GDM1 (cell line): ENCODE measurements around the gene HOXB1.
"Not testable (repeated sequence)": the region's sequence is repeated elsewhere in the genome, so short reads cannot be mapped to it uniquely, and the experiment has no call there.

Source experiments
- DNase-seq: peaks from one replicate; lab custom pipeline; 2025; lab: John Stamatoyannopoulos, UW

The HOXB1 gene

GRCh38 chr17:48543107-48543853, 12.5 kb upstream of the HOXB1 start:
- no peak for DNase-seq

- DNase-seq, result no peak
Measured at GRCh38 chr17:48542698-48543106, 11.9 kb upstream of the HOXB1 start.

- no peak for DNase-seq
Measured at GRCh38 chr17:48542114-48542656, 11.4 kb upstream of the HOXB1 start.

GRCh38 chr17:48541577-48542113, 10.8 kb upstream of the HOXB1 start:
- no peak for DNase-seq

- no peak for DNase-seq
Measured at GRCh38 chr17:48541036-48541576, 10.3 kb upstream of the HOXB1 start.

- DNase-seq, result no peak
Measured at GRCh38 chr17:48540213-48540612, 9.4 kb upstream of the HOXB1 start.

- no peak for DNase-seq
Measured at GRCh38 chr17:48539177-48539576, 8.4 kb upstream of the HOXB1 start.

GRCh38 chr17:48537316-48537715, 6.5 kb upstream of the HOXB1 start:
- no peak for DNase-seq

GRCh38 chr17:48535793-48536559, 5.2 kb upstream of the HOXB1 start:
- DNase-seq, result not testable (repeated sequence)

GRCh38 chr17:48532261-48532660, 1.4 kb upstream of the HOXB1 start:
- no peak for DNase-seq

- DNase-seq, result no peak
Measured at GRCh38 chr17:48530208-48530886, 464 bp downstream of the HOXB1 start.

GRCh38 chr17:48529683-48530009, 1.2 kb downstream of the HOXB1 start:
- no peak for DNase-seq

- no peak for DNase-seq
Measured at GRCh38 chr17:48528936-48529682, 1.7 kb downstream of the HOXB1 start.

- no peak for DNase-seq
Measured at GRCh38 chr17:48528153-48528935, 2.5 kb downstream of the HOXB1 start.

GRCh38 chr17:48527547-48527932, 3.3 kb downstream of the HOXB1 start:
- DNase-seq, result no peak

GRCh38 chr17:48526608-48527546, 3.9 kb downstream of the HOXB1 start:
- no peak for DNase-seq

GRCh38 chr17:48523010-48523409, 7.8 kb downstream of the HOXB1 start:
- no peak for DNase-seq

GRCh38 chr17:48522031-48522653, 8.7 kb downstream of the HOXB1 start:
- no peak for DNase-seq

- DNase-seq, result no peak
Measured at GRCh38 chr17:48520631-48521079, 10.2 kb downstream of the HOXB1 start.
